ENCODE measurements around the gene INPP5A.

DNA sequence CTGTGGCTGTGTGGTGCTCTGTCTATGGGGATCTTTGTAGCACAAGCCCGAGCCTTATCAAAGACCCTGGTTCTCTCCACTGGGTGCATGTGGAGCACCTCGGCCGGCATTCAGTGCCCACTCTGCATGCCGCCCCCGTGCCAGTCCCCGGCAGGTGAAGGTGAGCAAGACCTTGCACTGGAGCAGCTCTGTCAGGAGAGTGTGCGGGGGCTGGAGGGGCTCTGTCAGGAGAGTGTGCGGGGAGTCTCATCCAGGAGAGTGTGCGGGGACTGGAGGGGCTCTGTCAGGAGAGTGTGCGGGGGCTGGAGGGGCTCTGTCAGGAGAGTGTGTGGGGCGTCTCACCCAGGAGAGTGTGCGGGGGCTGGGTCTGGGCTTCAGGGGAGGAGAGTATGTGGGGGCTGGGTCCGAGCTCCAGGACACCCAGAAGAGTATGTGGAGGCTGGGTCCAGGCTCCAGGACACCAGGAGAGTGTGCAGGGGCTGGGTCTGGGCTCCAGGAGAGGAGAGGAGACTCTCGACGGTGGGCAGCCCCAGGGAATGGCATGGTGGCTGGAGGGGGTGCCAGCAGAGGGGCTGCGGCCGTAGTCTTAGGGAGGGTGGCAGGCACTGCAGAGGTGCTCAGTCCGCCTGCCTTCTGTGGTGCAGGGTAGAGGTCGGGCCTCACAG lies 40.8 kb downstream of the INPP5A start:
- TF ChIP-seq, protein P1, sequence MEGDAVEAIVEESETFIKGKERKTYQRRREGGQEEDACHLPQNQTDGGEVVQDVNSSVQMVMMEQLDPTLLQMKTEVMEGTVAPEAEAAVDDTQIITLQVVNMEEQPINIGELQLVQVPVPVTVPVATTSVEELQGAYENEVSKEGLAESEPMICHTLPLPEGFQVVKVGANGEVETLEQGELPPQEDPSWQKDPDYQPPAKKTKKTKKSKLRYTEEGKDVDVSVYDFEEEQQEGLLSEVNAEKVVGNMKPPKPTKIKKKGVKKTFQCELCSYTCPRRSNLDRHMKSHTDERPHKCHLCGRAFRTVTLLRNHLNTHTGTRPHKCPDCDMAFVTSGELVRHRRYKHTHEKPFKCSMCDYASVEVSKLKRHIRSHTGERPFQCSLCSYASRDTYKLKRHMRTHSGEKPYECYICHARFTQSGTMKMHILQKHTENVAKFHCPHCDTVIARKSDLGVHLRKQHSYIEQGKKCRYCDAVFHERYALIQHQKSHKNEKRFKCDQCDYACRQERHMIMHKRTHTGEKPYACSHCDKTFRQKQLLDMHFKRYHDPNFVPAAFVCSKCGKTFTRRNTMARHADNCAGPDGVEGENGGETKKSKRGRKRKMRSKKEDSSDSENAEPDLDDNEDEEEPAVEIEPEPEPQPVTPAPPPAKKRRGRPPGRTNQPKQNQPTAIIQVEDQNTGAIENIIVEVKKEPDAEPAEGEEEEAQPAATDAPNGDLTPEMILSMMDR (IDR thresholded peaks at IDR 0.05) = no peak
- TF ChIP-seq EZH2 (IDR thresholded peaks at IDR 0.05) = no peak
